GM18502 (cell line): Measurements from ENCODE around the gene PRR36.

Experiments
- ATAC-seq: cut with Tn5 transposase; IDR thresholded peaks from one replicate; pipeline ENCODE4 v1.9.1; 2021; ENCODE audit warnings: mild to moderate bottlenecking; ENCODE audit not compliant: unreplicated experiment, poor library complexity

Gene PRR36

DNA sequence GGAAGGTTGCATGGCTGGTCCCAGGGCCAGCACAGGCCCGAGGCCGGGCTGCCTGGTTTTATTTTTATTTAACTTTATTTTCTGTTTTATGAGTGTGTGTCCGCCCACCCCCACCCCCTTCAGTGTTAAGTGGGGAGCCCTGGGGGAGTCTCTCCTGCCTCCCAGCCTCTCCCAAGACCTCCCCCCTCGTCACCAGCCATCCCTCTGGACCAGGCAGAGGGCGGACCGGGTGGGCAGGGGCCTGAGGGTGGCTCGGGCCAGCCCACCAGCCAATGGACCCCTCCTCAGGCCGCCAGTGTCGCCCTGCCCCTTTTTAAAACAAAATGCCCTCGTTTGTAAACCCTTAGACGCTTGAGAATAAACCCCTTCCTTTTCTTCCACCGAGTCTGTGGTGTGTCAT lies 39.9 kb upstream of the PRR36 start:
- ATAC-seq: no peak

DNA sequence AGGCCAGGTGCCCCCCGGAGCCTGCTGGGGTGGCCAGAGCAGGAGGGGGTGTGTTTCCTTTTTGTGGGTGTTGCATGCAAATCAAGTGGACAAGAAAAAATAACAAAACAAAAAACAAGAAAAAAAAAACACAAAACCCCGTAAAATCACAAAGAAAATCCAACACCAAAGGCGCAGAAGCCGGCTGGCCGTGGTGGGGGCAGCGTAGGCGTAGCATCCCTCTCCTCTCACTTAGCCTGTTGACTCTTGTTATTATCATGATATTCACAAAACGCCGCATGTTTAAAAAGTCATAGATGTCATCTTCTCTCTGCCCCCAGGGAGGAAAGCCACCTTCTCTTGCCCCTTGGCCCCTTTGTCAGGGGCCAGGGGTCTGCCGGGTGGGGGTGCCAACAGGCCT lies 39.5 kb upstream of the PRR36 start:
- no peak for ATAC-seq

DNA sequence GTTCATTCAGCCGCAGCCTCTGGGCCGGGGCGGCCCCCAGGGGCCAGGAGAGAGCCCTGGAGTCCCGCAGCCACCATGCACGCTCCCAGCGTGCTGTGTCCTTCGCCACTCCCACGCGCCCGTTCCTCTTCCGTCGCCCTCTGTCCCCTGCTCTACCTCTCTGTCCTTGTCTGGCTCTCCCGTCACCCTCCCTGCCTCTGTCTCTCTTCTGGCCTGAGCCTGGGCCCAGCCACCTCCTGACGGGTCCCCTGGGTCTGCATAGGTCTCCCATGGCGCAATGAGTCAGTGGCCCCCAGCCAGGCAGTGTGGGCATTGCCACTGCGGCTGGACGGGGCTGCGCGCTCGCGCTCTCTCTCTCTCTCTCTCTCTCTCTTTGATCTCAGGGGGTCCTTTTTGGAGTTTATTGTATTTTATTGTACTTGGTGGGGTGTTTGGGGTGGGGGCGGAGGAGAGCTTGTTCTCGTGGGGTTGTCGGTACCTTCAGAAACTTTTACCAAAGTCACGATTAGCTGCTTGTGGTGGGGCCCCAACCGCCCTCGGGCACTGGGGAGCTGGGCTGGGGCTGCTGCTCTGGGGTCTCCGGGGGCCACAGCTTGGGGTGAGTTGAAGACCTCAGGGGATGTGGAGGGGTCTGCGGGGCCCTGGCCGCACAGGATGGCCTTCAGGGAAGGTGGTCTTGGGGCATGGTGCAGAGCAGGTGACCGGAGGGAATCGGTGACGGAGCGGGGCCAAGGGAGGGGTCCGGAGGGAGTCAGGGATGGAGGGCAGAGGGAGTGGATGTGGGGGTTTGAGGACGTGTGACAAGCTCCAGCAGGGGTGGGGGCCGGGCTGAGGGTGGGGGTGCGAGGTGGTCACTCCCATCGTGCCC lies 38.7 kb upstream of the PRR36 start:
- ATAC-seq: no peak

DNA sequence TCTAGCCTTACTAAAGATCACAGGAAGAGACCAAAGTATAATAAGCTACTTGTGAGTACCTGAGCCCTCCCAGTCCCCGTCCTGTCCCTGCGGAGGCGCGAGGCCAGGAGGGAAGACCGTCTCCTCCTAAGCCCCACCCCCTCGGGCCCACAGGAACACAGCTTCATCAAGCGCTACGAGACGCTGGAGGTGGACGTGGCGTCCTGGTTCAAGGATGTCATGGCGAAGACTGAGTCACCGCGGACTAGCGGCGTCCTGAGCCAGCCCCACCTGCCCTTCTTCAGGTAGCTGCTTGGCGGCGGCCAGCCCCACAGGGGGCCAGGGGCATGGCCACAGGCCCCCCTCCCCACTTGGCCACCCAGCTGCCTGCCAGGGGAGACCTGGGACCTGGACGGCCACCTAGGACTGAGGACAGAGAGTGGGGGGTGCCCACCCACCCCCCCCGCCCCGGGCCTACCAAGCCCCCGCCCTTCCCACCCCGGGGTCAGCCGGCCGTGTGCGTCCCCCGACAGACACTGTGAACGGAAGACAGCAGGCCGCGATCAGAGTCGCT lies 38.0 kb upstream of the PRR36 start:
- ATAC-seq: no peak

DNA sequence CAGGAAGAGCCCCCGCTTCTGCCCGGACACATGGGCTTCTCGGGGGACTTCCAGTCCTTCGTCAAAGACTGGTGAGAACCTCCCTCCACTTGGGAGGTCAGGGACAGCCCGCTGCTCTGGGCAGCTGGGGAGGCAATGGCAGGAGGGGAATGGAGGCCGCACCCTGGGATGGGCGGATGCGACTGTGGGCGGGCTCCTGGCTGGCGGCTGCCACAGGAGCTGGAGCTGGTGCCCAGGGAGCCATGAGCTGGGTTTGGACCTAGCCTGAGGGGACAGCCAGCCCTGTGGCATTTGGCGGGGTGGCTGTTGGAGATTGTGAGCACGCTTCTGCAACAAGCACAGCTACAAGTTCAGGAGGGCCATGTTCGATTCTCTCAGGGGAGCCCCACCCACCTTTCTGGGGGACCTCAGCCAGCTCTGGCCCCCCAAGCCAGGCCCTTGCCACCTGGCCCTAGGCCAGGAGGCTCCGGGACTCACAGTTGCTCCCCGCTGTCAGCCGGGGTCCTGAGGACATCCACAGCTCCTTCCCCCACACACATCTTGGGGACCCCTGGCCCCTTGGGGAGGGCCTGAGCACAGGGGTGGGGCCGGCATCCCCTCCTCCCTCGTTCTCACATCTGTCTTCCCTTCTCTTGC lies 37.4 kb upstream of the PRR36 start:
- ATAC-seq: no peak

DNA sequence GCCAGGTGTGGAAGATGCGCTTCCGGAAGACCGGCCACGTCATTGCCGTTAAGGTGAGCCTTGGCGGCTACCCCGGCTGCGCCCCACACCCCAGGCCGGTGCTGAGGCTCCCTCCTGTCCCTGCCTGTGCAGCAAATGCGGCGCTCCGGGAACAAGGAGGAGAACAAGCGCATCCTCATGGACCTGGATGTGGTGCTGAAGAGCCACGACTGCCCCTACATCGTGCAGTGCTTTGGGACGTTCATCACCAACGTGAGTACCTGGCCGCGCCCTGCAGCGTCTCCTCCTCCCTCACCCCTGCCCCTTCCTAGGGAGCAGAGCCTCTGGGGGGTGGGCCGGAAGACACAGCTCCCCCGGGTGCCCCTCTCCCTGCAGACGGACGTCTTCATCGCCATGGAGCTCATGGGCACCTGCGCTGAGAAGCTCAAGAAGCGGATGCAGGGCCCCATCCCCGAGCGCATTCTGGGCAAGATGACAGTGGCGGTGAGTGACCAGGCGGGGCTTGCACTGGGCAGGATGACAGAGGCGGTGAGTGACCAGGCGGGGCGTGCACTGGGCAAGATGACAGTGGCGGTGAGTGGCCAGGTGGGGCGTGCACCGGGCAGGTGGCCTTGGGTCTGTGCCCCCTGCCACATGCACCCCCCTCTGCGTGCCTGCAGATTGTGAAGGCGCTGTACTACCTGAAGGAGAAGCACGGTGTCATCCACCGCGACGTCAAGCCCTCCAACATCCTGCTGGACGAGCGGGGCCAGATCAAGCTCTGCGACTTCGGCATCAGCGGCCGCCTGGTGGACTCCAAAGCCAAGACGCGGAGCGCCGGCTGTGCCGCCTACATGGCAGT lies 36.4 kb upstream of the PRR36 start:
- no peak for ATAC-seq

DNA sequence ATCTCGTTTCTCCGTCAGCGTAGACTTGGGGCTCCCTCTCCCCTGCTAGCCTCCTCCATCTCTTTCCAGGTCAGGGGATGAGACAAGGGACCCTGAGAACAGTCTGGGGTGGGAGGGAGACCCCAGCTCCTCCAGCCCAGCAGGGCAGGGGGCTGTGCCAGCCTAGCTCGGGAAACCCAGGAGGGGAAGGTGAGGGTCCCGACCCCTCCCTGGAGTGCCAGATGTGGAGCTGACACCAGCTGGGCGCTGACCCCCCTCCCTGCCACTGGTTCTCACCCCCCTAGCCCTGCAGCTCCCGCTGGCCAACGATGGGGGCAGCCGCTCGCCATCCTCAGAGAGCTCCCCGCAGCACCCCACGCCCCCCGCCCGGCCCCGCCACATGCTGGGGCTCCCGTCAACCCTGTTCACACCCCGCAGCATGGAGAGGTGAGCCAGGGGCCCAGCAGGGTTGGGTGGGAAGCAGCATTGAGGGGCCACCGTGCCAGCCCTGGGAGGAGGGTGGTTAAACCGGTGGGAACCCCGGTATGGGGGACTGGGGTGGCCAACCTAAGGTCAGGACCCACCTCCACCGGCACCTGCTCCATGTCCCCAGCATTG lies 35.4 kb upstream of the PRR36 start:
- no peak for ATAC-seq

DNA sequence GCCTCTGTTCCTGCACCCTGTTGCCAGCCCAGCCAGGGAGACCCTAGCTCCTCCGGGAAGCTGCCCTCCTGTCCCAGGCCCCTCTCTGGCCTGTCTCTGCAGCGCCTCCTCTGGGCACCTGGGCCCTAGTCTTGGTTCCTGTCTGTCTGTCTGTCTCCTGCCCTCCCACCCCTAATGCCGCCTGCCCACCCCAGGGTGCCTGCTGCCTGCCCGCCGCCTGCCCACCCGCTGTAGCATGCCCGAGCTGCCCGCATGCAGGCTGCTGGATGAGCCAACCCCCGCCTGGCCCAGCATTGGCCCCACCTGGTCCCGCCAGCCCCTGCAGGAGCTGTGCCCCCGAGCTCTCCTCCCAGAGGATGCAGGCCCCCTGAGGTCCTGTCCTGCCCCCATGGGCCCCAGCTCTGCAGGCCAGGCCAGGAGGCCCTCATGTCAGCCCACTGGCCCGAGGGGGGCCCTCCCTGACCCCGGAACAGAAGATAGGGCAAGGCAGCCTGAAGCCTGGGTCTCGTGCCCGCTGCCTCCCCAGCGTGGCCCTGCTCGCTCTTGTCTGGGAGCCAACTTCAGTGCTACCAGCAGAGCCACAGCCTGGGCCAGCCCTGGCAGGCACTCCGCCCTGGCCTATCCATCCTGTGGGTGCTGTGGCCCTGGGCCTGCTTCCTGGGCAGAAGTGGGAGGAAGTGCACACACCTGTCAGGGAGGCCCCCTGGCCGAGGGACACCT lies 34.7 kb upstream of the PRR36 start:
- no peak for ATAC-seq

DNA sequence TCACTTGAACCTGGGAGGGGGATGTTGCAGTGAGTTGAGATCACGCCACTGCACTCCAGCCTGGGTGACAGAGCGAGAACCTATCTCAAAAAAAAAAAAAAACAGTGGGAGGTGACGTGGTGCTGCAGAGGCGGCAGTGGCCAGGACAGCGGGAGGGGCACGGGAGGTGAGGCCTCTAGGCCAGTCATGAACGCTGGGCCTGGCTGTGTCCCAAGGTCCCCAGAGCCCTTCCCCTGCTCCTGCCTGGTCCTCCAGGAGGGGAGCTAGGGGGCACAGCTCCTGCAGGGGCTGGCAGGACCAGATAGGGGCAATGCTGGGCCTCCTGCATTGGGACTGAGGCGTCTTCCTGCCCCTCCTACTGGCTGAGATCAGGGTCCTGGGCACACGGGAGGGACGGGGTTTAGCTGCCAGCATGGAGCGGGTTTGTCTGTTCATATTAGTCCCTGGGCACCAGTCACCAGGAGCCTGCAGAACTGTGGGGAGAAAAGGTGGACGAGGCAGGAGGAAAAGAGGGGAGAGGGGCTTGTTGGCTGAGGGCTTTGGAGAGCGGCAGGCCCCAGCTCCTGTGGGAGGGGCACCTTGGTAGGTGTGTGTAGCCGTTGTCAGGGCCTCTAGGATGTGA lies 34.0 kb upstream of the PRR36 start:
- no peak for ATAC-seq

DNA sequence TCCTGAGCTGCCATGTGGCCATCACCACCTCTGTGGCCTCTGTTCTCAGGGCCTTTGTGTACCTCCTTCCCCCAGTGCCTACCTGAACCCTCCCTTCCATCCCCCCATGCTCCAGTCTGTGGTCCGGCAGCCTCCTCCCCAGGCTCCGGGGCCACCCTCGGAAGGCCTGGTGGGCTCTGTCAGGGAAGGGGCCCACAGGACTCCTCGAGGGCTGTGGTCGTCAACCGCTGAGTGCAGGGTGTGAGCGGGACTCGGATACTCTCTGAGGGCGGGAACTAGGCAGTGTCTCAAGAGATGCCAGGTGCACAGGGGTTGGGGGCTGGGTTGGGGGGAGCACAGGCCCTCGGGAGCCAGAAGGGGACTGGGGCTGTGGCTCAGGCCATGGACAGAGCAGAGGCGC lies 33.4 kb upstream of the PRR36 start:
- ATAC-seq: no peak

DNA sequence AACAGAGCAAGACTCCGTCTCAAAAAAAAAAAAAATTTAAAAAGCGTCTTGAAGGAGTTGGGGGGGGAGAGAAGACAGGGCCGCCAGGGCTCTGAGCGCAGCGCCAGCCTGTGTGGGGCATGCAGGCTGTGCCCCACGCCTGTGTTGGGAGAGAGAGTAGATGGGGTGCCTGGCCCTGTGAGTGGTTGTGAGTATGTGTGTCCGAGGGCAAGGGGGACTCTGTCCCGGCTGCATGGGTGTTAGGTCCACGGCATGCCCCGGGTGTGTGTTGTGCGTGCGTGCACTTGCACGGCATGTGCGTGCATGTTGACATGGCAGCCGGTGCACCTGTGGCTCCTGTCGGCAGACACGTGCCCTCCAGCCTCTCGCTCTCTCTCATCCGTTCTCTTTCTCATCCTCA lies 32.9 kb upstream of the PRR36 start:
- ATAC-seq: no peak

DNA sequence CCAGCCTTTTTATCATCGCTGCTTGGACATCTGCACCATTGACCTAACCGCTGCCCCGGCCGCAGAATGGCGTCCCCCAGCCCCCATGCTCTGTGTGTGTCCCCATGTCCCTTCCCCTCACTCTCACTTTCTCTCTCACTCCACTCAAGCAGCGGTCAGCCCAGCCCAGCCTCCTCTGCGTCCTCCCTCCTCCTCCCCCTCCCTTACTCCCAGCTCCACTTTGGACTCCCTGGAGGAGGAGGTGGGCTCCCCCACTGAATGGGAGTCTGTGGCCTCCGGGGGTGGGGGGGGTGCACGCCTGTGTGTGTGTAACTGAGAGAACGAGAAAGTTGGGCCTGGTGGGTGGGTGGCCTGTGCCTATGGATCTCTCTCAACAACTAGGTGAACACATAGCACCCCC lies 31.7 kb upstream of the PRR36 start:
- no peak for ATAC-seq

DNA sequence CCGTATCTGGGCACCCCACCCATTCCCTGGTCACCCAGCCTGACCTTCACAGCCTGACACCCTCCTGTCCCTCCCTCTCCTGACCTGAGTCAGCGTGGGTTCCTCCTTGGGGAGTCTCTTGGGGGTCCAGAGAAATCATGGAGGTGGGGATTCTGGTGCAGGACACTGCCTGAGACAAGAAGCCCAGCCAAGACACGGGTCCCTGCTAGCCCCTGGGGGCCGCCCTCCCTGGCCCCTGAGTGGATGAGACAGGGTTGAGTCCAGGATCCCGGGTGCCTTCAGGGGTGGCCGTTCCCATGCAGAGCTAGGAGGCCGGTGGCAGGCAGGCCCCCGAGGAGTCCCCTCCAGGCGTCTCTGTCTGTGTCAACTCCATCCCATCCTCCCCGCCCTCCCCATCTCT lies 31.1 kb upstream of the PRR36 start:
- no peak for ATAC-seq

DNA sequence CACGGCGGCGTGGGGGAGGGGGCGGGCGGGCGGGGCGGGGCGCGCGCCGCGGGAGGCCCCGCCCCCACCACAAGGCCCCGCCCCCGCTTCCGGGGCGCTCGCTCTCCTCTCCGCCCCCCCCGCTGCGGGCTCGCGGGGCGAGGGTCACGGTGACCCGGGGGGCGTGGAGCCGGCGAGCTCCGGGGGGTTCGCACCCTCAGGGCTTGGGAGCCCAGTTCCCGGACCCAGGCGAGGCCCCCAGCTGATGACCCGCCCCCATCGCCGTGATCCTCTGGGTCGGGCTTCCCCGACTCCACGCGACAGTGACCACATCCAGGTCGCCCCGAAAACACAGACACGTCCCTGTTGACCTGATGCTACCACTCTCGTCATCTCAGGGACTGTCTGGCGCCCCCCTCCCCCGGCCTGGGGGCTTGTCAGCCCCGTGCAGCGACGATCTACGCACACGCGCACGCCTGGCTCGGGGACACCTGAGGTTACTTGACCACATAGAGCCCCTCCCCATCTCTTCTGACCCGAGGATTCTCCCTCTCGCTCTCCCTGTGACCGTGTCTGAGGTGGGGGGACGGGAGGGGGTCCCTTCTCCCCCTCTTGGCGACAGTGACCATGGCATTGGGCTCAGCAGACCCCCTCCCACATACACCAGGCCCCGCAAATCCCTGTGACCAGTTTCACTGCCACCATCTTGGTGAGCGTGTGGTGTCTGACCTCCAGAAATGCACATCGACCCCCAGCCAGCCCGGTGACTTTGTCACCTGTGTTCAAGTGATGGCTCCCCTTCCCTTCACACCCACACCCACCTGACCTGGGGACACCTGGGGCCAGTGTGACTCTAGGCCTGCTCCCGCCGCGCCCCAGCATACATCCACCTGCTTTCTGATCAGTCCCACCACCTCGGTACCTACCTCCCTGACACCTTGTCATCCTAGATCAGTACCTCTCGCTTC lies 30.2 kb upstream of the PRR36 start:
- ATAC-seq: peak; percentile 43

DNA sequence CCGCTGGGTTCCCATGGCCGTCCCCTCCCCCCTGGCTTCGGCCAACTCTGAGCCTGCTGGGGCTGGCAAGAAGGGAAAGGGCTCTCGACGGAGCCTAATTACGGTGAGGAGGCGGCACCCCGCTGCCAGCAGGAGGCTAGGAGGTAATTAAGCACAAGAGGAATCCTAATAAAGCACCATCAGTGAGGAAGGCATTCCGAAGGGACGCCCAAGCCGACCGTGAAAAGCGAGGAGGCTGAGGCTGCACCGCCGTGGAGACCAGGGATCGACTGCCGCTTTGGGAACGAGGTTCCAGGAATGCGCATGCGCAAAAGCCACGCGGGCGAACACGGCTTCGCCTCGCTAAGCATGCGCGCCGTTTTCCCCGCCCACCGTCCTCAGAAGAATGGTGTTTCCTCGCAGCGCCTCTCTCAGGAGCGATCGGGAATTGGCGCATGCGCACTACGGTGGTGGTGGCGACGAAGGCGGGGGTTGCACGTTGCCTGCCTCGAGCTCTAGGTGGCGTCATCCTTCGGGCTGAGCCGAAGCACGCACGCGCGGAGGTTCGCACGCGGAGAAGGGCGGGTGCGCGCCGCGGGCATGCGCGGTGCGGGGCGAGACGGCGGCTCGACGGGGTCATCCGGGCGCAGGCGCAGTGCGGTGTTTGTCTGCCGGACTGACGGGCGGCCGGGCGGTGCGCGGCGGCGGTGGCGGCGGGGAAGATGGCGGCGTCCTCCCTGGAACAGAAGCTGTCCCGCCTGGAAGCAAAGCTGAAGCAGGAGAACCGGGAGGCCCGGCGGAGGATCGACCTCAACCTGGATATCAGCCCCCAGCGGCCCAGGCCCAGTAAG lies 29.3 kb upstream of the PRR36 start, which contains the start of gene MAP2K7:
Gene MAP2K7, plus strand, starts transcription at position 634 of the 830 bp plus-strand sequence. Its CDS starts 68 bp downstream, at position 702.
- ATAC-seq: peak; percentile 80

DNA sequence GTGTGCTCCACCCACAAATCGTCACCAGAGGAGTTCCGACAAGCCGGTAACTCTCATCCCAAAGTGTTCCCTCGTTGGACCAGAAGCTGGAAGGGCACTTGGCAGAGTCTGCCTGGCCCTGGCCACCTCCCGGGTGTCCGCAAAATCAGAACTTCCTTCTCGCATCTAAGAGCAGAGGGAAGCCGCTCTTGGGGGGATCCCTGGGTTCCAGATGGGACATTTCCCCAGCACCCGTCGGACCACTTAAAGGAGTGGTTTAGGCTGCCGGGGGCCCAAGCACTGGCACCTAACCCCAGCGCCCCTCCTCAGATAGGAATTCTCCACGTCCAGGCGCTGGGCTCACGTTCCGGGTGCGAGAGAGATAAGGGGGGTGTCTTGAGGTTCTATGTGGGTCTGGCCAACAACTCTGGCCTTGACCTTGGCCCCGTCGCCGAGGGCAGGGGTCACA lies 28.6 kb upstream of the PRR36 start:
- no peak for ATAC-seq

DNA sequence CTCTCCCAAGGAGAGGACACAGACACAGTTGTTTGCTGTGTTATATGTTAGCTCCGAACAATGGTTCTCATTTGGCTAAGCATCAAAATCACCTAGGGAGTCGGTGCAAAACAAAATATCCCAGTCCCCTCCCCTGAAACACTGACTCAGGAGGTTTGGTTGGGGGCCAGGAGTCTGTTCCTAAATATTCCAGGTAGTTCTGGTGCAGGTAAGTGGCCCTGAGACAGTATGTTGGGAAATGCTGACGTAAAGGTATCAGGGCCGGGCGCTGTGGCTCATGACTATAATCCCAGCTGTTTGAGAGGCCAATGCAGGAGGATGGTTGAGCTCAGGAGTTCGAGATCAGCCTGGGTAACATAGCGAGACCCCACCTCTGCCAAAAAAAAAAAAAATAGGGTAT lies 27.1 kb upstream of the PRR36 start:
- no peak for ATAC-seq
